H1 (cell line): Measurements from ENCODE around the gene NPHP4. TPM values are rescaled to one million over a fixed set of nuclear protein-coding genes. Genes with fewer than 3 reads are reported as not detected.

Source experiments
- CBX8 ChIP-seq: fragments of 300-800, 300-1000 bp; sonication (generic); IDR thresholded peaks from 2 replicates; pipeline ENCODE4 v1.7.1; 2016; ENCODE audit warnings: low read depth, low read length, borderline replicate concordance
- CTCF ChIP-seq, 3 experiments: IDR thresholded peaks; 1 replicate in 2 of 3; 2 replicates in 1 of 3; pipeline versions ENCODE4 v1.5.1 to v1.6.1; 2011; ENCODE audit warnings: low read length in 3 of 3, mild to moderate bottlenecking in 3 of 3, inconsistent platforms in 2 of 3, low read depth in 1 of 3, moderate library complexity in 1 of 3; ENCODE audit not compliant: insufficient read depth in 1 of 3; ENCODE audit errors: control extremely low read depth in 1 of 3
- POU5F1 ChIP-seq: IDR thresholded peaks from 2 replicates; pipeline ENCODE4 v1.6.1; 2011; ENCODE audit warnings: low read depth, mild to moderate bottlenecking, low read length, moderate library complexity
- TBP ChIP-seq: IDR thresholded peaks from 2 replicates; pipeline ENCODE4 v1.6.1; 2011; ENCODE audit warnings: low read depth, low read length, improper control_type of control experiment
- polyA plus RNA-seq, 7 experiments: library from polyadenylated mRNA; depleted of rRNA in 3 of 7; stranded (reverse) in 5 of 7; unstranded in 2 of 7; fragments of >200 nt in 5 of 7; fragments of 200-250 nt in 2 of 7; gene quantifications; 1 replicate in 5 of 7; 2 replicates in 1 of 7; 4 replicates in 1 of 7; pipeline versions ENCODE4 v1.2.1 to v1.2.3, GENCODE V29; 2011 to 2013; ENCODE audit warnings: missing spikeins in 2 of 7, mixed read lengths in 2 of 7
- total RNA-seq: library from RNA; stranded (reverse); fragmentation: NEBNext Ultra II Directional; extraction: Animal tissue kit (Norgen Biotek cat#: 25700); gene quantifications from 2 replicates; pipeline ENCODE4 v1.2.1, GENCODE V29; 2021

NPHP4 gene
- total and polyA plus RNA-seq, 2 of the 8 experiments (the other 6 are each of a cell fraction or from before 2014, with no cell fraction given): 5.8 to 14.0 TPM

GRCh38 chr1:5936126-5936525 is 56.1 kb downstream of the NPHP4 start (continued):
- TF ChIP-seq POU5F1: no peak
- TF ChIP-seq CBX8: no peak
- no peak for TF ChIP-seq CTCF (IDR thresholded peaks at IDR 0.05; ENCODE audit: control extremely low read depth in 1 of 3, insufficient read depth in 1 of 3, low read depth in 1 of 3, low read length in 3 of 3)
- no peak for TF ChIP-seq TBP
